Measurements from ENCODE around the gene CALCOCO2.

GRCh38 chr17:48869821-48870318, 39.0 kb downstream of the CALCOCO2 start:
- TF ChIP-seq, protein P1, sequence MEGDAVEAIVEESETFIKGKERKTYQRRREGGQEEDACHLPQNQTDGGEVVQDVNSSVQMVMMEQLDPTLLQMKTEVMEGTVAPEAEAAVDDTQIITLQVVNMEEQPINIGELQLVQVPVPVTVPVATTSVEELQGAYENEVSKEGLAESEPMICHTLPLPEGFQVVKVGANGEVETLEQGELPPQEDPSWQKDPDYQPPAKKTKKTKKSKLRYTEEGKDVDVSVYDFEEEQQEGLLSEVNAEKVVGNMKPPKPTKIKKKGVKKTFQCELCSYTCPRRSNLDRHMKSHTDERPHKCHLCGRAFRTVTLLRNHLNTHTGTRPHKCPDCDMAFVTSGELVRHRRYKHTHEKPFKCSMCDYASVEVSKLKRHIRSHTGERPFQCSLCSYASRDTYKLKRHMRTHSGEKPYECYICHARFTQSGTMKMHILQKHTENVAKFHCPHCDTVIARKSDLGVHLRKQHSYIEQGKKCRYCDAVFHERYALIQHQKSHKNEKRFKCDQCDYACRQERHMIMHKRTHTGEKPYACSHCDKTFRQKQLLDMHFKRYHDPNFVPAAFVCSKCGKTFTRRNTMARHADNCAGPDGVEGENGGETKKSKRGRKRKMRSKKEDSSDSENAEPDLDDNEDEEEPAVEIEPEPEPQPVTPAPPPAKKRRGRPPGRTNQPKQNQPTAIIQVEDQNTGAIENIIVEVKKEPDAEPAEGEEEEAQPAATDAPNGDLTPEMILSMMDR (conservative IDR thresholded peaks at IDR 0.05; ENCODE audit: low read depth in 2 of 2), result no peak
- TF ChIP-seq POLR2AphosphoS5 (IDR thresholded peaks at IDR 0.05; ENCODE audit: low read depth) (no peak), EZH2 (IDR thresholded peaks at IDR 0.05; ENCODE audit: low read depth, unreplicated experiment) (no peak), STAT1 (IDR thresholded peaks at IDR 0.05; ENCODE audit: unreplicated experiment) (no peak), EZH2phosphoT487 (IDR thresholded peaks at IDR 0.05; ENCODE audit: unreplicated experiment) (no peak)
